PC-9 (cell line): ENCODE data around the gene APBA1. TPM values are rescaled to one million over a fixed set of nuclear protein-coding genes. Genes with fewer than 3 reads are reported as not detected.

Source experiments
- BruUV-seq: library from RNA; stranded (reverse); fragments of 400-500 nt; replicated peaks from 2 replicates; lab custom pipeline; 2021; lab: Mats Ljungman, UMichigan
- CTCF ChIA-PET: fragments of 300-600 bp; sonication (Branson Sonifier 250); formaldehyde crosslinking; loops from one replicate; lab custom pipeline; 2022; ENCODE audit warnings: antibody characterized with exemption; lab: Charles Lee
- POLR2A ChIA-PET: fragments of 300-600 bp; sonication (Branson Sonifier 250); formaldehyde crosslinking; loops from one replicate; lab custom pipeline; 2022; ENCODE audit warnings: antibody characterized with exemption; ENCODE audit not compliant: unreplicated experiment; lab: Charles Lee
- DNase-seq, 2 experiments: peaks; one replicate each; pipeline versions ENCODE4 v3.0.0 to v3.0.0-alpha.2; 2015 to 2022; ENCODE audit warnings: mixed read lengths in 1 of 2
- H2AFZ ChIP-seq: fragments of 200-600 bp; sonication (generic); 2 replicates; pipeline ENCODE4 v1.8.1; 2017; ENCODE audit warnings: antibody characterized with exemption
- H3F3A ChIP-seq: fragments of 200-600 bp; sonication (generic); 2 replicates; pipeline ENCODE4 v1.8.1; 2017; ENCODE audit warnings: antibody characterized with exemption, mild to moderate bottlenecking, low read depth; ENCODE audit not compliant: insufficient read depth
- H3K27ac ChIP-seq: fragments of 200-600 bp; sonication (generic); 2 replicates; pipeline ENCODE4 v1.6.1; 2016; ENCODE audit warnings: mixed run types
- H3K27me3 ChIP-seq: fragments of 200-600 bp; sonication (generic); 2 replicates; pipeline ENCODE4 v1.6.1; 2016; ENCODE audit warnings: low read depth, mixed run types; ENCODE audit not compliant: insufficient read depth
- H3K36me3 ChIP-seq: fragments of 200-600 bp; sonication (generic); 2 replicates; pipeline ENCODE4 v1.6.1; 2016; ENCODE audit warnings: low read depth, mixed run types
- H3K4me1 ChIP-seq: fragments of 200-600 bp; sonication (generic); replicated peaks from 2 replicates; pipeline ENCODE4 v1.6.1; 2016; ENCODE audit warnings: mixed run types; ENCODE audit not compliant: insufficient read depth
- H3K4me2 ChIP-seq: fragments of 200-600 bp; sonication (generic); 2 replicates; pipeline ENCODE4 v1.6.1; 2017; ENCODE audit warnings: mixed run types
- H3K4me3 ChIP-seq: fragments of 200-600 bp; sonication (generic); 2 replicates; pipeline ENCODE4 v1.6.1; 2016; ENCODE audit warnings: mixed run types
- H3K79me2 ChIP-seq: fragments of 200-600 bp; sonication (generic); 2 replicates; pipeline ENCODE4 v1.6.1; 2017; ENCODE audit warnings: low read depth, mixed run types
- H3K9me2 ChIP-seq: fragments of 200-600 bp; sonication (generic); 2 replicates; pipeline ENCODE4 v1.8.1; 2017; ENCODE audit warnings: mild to moderate bottlenecking; ENCODE audit not compliant: insufficient read depth
- H3K9me3 ChIP-seq: fragments of 200-600 bp; sonication (generic); 2 replicates; pipeline ENCODE4 v1.8.1; 2016; ENCODE audit warnings: low read depth; ENCODE audit not compliant: insufficient read depth
- H4K20me1 ChIP-seq: fragments of 200-600 bp; sonication (generic); 2 replicates; pipeline ENCODE4 v1.8.1; 2017; ENCODE audit not compliant: insufficient read depth
- EZH2 ChIP-seq: fragments of 200-600 bp; sonication (generic); IDR thresholded peaks from 2 replicates; pipeline ENCODE4 v1.8.0; 2017; ENCODE audit warnings: antibody characterized with exemption, low read depth
- intact Hi-C: fragments of 100-400 bp; cut with micrococcal nuclease; formaldehyde crosslinking; loops from one replicate; pipeline ENCODE4 v1.10.0; 2022; ENCODE audit not compliant: unreplicated experiment
- total RNA-seq: library from RNA; stranded (reverse); gene quantifications from 2 replicates; pipeline ENCODE4 v1.2.3, GENCODE V29; 2021
- TF ChIP-seq, protein P1 (sequence below): fragments of 200-600 bp; sonication (generic); conservative IDR thresholded peaks from 2 replicates; pipeline ENCODE4 v1.6.1; 2017; ENCODE audit warnings: mixed run types, antibody characterized with exemption, mild to moderate bottlenecking, moderate library complexity

Gene APBA1
- total RNA-seq, 1 experiment from 2014 or later, result 0.44 TPM

DNA sequence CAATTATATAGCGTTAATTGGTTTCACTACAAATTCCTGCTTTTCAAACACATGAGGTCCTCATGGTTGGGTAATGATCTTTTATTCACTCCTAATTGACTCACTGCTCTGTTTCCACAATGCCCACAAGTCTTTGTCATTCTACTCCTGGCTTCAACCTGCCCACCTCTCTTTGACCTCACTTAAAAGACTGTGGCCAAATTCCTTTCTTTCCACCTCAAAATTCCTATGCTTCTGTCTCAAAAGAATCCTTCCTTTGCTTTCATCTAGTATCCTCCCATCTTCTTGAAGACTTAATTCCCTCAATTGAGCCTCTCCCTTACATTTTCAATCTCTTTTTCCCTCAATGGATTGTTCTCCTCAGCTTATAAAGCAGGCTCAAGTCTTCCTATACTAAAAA is 4.9 kb downstream of the APBA1 start:
- Histone ChIP-seq H3K4me2 (no peak overlapping the region), H3K9me2 (no peaks in the 10 kb centered on the region), H3K79me2 (no peaks in the 10 kb centered on the region), H2AFZ (no peak overlapping the region), H3F3A (no peaks in the 10 kb centered on the region), H4K20me1 (no peaks in the 10 kb centered on the region; the same call in 1 of the 2 replicates), H3K9me3 (no peaks in the 10 kb centered on the region), H3K4me3 (no peak overlapping the region), H3K36me3 (no peaks in the 10 kb centered on the region), H3K27me3 (no peaks in the 10 kb centered on the region), H3K4me1 (no peaks in the 10 kb centered on the region), H3K27ac (no peak overlapping the region)
- CTCF ChIA-PET, result no interaction called here
- BruUV-seq, result no TSS peak
- TF ChIP-seq, protein P1, sequence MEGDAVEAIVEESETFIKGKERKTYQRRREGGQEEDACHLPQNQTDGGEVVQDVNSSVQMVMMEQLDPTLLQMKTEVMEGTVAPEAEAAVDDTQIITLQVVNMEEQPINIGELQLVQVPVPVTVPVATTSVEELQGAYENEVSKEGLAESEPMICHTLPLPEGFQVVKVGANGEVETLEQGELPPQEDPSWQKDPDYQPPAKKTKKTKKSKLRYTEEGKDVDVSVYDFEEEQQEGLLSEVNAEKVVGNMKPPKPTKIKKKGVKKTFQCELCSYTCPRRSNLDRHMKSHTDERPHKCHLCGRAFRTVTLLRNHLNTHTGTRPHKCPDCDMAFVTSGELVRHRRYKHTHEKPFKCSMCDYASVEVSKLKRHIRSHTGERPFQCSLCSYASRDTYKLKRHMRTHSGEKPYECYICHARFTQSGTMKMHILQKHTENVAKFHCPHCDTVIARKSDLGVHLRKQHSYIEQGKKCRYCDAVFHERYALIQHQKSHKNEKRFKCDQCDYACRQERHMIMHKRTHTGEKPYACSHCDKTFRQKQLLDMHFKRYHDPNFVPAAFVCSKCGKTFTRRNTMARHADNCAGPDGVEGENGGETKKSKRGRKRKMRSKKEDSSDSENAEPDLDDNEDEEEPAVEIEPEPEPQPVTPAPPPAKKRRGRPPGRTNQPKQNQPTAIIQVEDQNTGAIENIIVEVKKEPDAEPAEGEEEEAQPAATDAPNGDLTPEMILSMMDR, result no peak
- no peak for TF ChIP-seq EZH2
- intact Hi-C loops, result no loop called here
- no peak for DNase-seq
- POLR2A ChIA-PET, result no interaction called here

DNA sequence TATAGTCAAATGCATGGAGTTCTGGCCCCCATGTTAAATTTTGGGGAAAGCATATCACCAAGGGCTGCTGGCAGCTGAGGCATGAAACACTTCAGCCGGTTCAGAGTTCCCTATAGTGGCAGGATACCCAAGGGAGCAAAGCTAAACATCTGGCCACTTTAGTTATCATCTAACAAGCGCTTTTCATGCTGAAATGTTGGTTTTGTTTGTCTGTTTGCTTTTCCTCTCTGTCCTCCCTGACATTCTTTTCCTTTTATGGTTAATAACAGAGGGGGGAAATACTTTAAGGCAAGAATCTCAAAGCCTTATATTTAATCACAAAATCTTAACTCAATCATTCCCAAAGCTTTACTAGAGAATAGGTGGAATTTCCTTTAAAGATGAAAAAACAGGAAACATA is 11.9 kb downstream of the APBA1 start:
- DNase-seq, result no peak
- H3K4me1 ChIP-seq, result no peaks in the 10 kb centered on the region
- no peaks in the 10 kb centered on the region for H3K9me3 ChIP-seq
- POLR2A ChIA-PET, result no interaction called here
- H3K9me2 ChIP-seq, result no peaks in the 10 kb centered on the region
- no peak overlapping the region for H3K27ac ChIP-seq
- H3K36me3 ChIP-seq, result no peaks in the 10 kb centered on the region
- TF ChIP-seq, protein P1, result no peak
- TF ChIP-seq EZH2, result no peak
- intact Hi-C loops, result no loop called here
- H3K4me2 ChIP-seq, result no peak overlapping the region
- CTCF ChIA-PET, result no interaction called here
- H3F3A ChIP-seq, result no peaks in the 10 kb centered on the region
- H3K27me3 ChIP-seq, result no peaks in the 10 kb centered on the region
- no peak overlapping the region for H3K4me3 ChIP-seq
- no peaks in the 10 kb centered on the region; the same call in 1 of the 2 replicates for H4K20me1 ChIP-seq
- no peaks in the 10 kb centered on the region for H3K79me2 ChIP-seq
- H2AFZ ChIP-seq, result no peak overlapping the region
- BruUV-seq, result no TSS peak

DNA sequence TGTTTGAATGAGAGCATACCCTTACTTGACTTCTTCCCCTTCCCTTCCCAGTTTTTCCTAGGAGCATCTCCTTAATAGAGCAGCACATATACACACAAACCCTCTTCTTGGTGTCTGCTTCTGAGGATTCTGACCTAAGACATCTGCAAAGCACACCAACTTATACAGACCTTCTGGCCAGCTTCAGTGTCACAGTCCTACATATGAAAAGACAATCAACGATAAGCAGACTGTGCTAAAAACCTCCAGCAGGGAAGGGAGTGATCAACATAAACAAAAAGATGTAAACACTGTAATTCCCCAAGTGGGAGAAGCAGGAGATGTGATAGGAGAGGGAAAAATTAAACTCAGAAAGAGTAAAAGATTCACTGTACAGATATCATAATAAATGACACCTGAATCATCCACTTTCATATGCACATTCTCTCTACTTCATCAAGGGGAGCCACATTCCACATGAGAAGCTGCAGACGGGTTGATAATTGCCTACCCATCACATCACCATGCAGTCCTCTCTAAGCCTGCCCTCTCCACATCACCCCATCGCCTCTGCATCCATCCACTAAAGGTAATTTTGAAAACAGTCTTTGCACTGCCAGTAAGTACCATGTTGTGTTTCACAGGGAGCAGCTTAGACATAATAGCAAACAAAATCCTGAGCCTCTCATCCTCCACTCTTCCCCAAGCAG is 13.0 kb downstream of the APBA1 start:
- CTCF ChIA-PET, result no interaction called here

More for the DNA sequence above, 13.0 kb downstream of the APBA1 start:
- Histone ChIP-seq H4K20me1 (no peaks in the 10 kb centered on the region; the same call in 1 of the 2 replicates), H3F3A (no peaks in the 10 kb centered on the region), H3K9me3 (no peaks in the 10 kb centered on the region), H3K4me2 (no peak overlapping the region), H3K9me2 (no peaks in the 10 kb centered on the region), H2AFZ (no peak overlapping the region), H3K36me3 (no peaks in the 10 kb centered on the region), H3K27ac (no peak overlapping the region), H3K4me1 (no peaks in the 10 kb centered on the region), H3K4me3 (no peak overlapping the region), H3K27me3 (no peaks in the 10 kb centered on the region), H3K79me2 (no peaks in the 10 kb centered on the region)
- no peak for TF ChIP-seq EZH2
- TF ChIP-seq, protein P1, result no peak
- no TSS peak for BruUV-seq
- no peak for DNase-seq
- intact Hi-C loops, result no loop called here
- POLR2A ChIA-PET, result no interaction called here
